CD14-positive monocyte (primary cell): ENCODE measurements around the gene FANCC. TPM values are rescaled to one million over a fixed set of nuclear protein-coding genes. Genes with fewer than 3 reads are reported as not detected.

ENCODE experiments used
- DNase-seq, 3 donors: peaks; one replicate each; pipeline ENCODE4 v3.0.0-alpha.2; 2011 to 2022
- H2AFZ ChIP-seq: 2 replicates; pipeline ENCODE4 v1.6.0; 2012; ENCODE audit warnings: mild to moderate bottlenecking, low read depth, low read length, inconsistent platforms; ENCODE audit not compliant: insufficient read depth, poor library complexity, severe bottlenecking
- H3K27ac ChIP-seq, 2 donors: 1 replicate in 1 of 2; 2 replicates in 1 of 2; pipeline ENCODE4 v1.5.1; 2012 to 2013; ENCODE audit warnings: low read length in 2 of 2, control low read depth in 1 of 2, inconsistent platforms in 1 of 2, low read depth in 1 of 2, mild to moderate bottlenecking in 1 of 2
- H3K27me3 ChIP-seq, 2 donors: one replicate each; pipeline versions ENCODE4 v1.6.0 to v1.6.1; 2011 to 2013; ENCODE audit warnings: low read length in 2 of 2; ENCODE audit not compliant: control insufficient read depth in 2 of 2, insufficient read depth in 2 of 2
- H3K36me3 ChIP-seq, 2 donors: replicated peaks in 1 of 2; 1 replicate in 1 of 2; 2 replicates in 1 of 2; pipeline versions ENCODE4 v1.5.1 to v1.6.1; 2012 to 2013; ENCODE audit warnings: low read length in 2 of 2, control low read depth in 1 of 2, inconsistent platforms in 1 of 2, mild to moderate bottlenecking in 1 of 2; ENCODE audit not compliant: insufficient read depth in 2 of 2, control insufficient read depth in 1 of 2
- H3K4me1 ChIP-seq, 2 donors: 1 replicate in 1 of 2; 2 replicates in 1 of 2; pipeline versions ENCODE4 v1.5.1 to v1.6.1; 2012 to 2013; ENCODE audit warnings: low read length in 2 of 2, control low read depth in 1 of 2, inconsistent platforms in 1 of 2, mild to moderate bottlenecking in 1 of 2, moderate library complexity in 1 of 2; ENCODE audit not compliant: insufficient read depth in 2 of 2, control insufficient read depth in 1 of 2
- H3K4me2 ChIP-seq: replicated peaks from 2 replicates; pipeline ENCODE3; 2012; ENCODE audit warnings: low read length, moderate library complexity, mild to moderate bottlenecking; ENCODE audit not compliant: poor library complexity, severe bottlenecking; ENCODE audit errors: extremely low read depth
- H3K4me3 ChIP-seq, 3 experiments: fragments of 200-600 bp in 1 of 3; sonication (generic) in 1 of 3; replicated peaks in 1 of 3; 1 replicate in 2 of 3; 2 replicates in 1 of 3; pipeline ENCODE4 v1.5.1; 2011 to 2013; ENCODE audit warnings: low read length in 3 of 3, mild to moderate bottlenecking in 3 of 3, control low read depth in 2 of 3, low read depth in 2 of 3, inconsistent platforms in 1 of 3, moderate library complexity in 1 of 3
- H3K79me2 ChIP-seq: 2 replicates; pipeline ENCODE4 v1.6.0; 2012; ENCODE audit warnings: mild to moderate bottlenecking, control low read depth, inconsistent platforms, low read length, moderate library complexity; ENCODE audit not compliant: insufficient read depth
- H3K9ac ChIP-seq: 2 replicates; pipeline ENCODE4 v1.6.0; 2017; ENCODE audit warnings: low read length, mild to moderate bottlenecking; ENCODE audit not compliant: insufficient read depth, poor library complexity, severe bottlenecking
- H3K9me3 ChIP-seq, 2 donors: replicated peaks in 1 of 2; 1 replicate in 1 of 2; 2 replicates in 1 of 2; pipeline versions ENCODE4 v1.5.1 to v1.6.1; 2012 to 2013; ENCODE audit warnings: low read length in 2 of 2, control low read depth in 1 of 2; ENCODE audit not compliant: control insufficient read depth in 1 of 2, insufficient read depth in 1 of 2
- H4K20me1 ChIP-seq: 2 replicates; pipeline ENCODE4 v1.6.0; 2012; ENCODE audit warnings: mild to moderate bottlenecking, low read length, control low read depth, moderate library complexity; ENCODE audit not compliant: insufficient read depth
- H3K27ac Mint-ChIP-seq, 7 donors: one replicate each; pipeline ENCODE4 v1.8.0; 2020; ENCODE audit warnings: mild to moderate bottlenecking in 7 of 7, mixed read lengths in 7 of 7, moderate library complexity in 6 of 7, inconsistent platforms in 2 of 7
- H3K27me3 Mint-ChIP-seq, 3 donors: one replicate each; pipeline ENCODE4 v1.8.0; 2021 to 2022; ENCODE audit warnings: low read depth in 3 of 3, mild to moderate bottlenecking in 3 of 3, mixed read lengths in 3 of 3, moderate library complexity in 3 of 3, inconsistent platforms in 1 of 3
- H3K36me3 Mint-ChIP-seq, 2 donors: one replicate each; pipeline ENCODE4 v1.8.0; 2020; ENCODE audit warnings: mixed read lengths in 2 of 2, inconsistent platforms in 1 of 2, mild to moderate bottlenecking in 1 of 2
- H3K4me1 Mint-ChIP-seq: one replicate; pipeline ENCODE4 v1.8.0; 2020; ENCODE audit warnings: mild to moderate bottlenecking, mixed read lengths
- H3K4me3 Mint-ChIP-seq, 2 donors: one replicate each; pipeline ENCODE4 v1.8.0; 2020; ENCODE audit warnings: mild to moderate bottlenecking in 2 of 2, mixed read lengths in 2 of 2, moderate library complexity in 1 of 2
- H3K9me3 Mint-ChIP-seq, 7 donors: one replicate each; pipeline ENCODE4 v1.8.0; 2020 to 2022; ENCODE audit warnings: mixed read lengths in 7 of 7, mild to moderate bottlenecking in 6 of 7, moderate library complexity in 6 of 7, inconsistent platforms in 2 of 7
- CTCF ChIP-seq: fragments of 200-600 bp; IDR thresholded peaks from one replicate; pipeline ENCODE4 v1.8.0; 2022; ENCODE audit warnings: antibody characterized with exemption, mild to moderate bottlenecking
- WGBS: methylation state at CpG from one replicate; pipeline ENCODE4 v1.1.5; 2013; ENCODE audit warnings: missing lambda C conversion rate; ENCODE audit not compliant: insufficient coverage; 5-methylcytosine and 5-hydroxymethylcytosine counted together
- intact Hi-C, 2 donors: fragments of 100-400 bp; cut with micrococcal nuclease; formaldehyde crosslinking; loops; one replicate each; pipeline versions ENCODE4 v1.15.0 to v1.15.1; 2023
- polyA plus RNA-seq, 3 donors: library from polyadenylated mRNA; depleted of rRNA in 1 of 3; unstranded in 2 of 3; stranded (reverse) in 1 of 3; fragments of 300-500 nt in 2 of 3; fragments of >200 nt in 1 of 3; fragmentation: Illumina TruSeq in 2 of 3; gene quantifications; 1 replicate in 2 of 3; 2 replicates in 1 of 3; pipeline ENCODE4 v1.2.3, GENCODE V29; 2012 to 2021

The FANCC gene
- polyA plus RNA-seq, 3 donors: 1.2 to 2.2 (median 1.5) TPM

GRCh38 chr9:95316274-95316673, 1.2 kb downstream of the FANCC start:
- Histone ChIP-seq H3K4me1 (peaks cover 11 to 14% of the 10 kb centered on the region in 2 donors), H3K4me3 (peak overlapping the region in 2 of 3 experiments; percentile 98 to 99), H3K79me2 (peaks cover 3% of the 10 kb centered on the region), H3K27me3 (peaks cover 0 to 13% of the 10 kb centered on the region in 2 donors), H4K20me1 (no peaks in the 10 kb centered on the region), H3K27ac (no peak overlapping the region), H2AFZ (peak overlapping the region; percentile 99), H3K9ac (no peak overlapping the region), H3K36me3 (no peaks in the 10 kb centered on the region), H3K9me3 (no peaks in the 10 kb centered on the region), H3K4me2 (peak overlapping the region; percentile 88)
- TF ChIP-seq CTCF: no peak
- Mint-ChIP-seq H3K27me3 (peaks cover 12 to 27% (median 20%) of the 10 kb centered on the region in 3 donors), H3K4me3 (peak overlapping the region; percentile 91 to 94), H3K27ac (no peak overlapping the region), H3K4me1 (peaks cover 34% of the 10 kb centered on the region), H3K36me3 (peaks cover 0 to 1% of the 10 kb centered on the region in 2 donors), H3K9me3 (peaks cover 0 to 2% (median 0%) of the 10 kb centered on the region in 7 donors)
- WGBS: 25% methylated on average over 2 of the region's 3 CpGs
- DNase-seq: no peak
- intact Hi-C loops: no loop called here

DNA sequence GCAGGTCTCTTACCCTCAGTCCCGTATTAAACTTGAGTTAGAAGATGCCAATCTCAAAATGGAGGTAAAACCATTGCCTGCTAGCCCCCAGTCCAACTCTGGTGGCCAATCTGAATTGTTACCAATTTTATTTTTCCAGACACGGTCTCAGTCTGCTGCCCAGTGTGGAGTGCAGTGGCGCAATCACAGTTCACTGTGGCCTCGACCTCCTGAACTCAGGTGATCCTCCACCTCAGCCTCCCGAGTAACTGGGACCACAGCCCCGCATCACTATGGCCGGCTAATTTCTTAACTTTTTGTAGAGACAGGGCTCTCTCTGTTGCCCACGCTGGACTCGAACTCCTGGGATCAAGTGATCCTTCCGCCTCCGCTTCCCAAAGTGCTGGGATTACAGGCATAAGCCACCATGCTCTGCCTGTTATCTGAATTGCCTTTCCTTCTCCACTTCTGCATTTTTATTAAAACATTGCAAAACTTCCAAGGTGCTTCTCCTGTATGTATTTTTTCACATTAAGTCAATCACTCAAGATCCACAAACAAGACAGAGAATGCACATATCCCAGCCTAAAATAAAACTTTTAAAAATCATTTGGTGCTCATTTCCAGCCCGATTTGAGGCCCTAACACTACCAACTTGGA, 2.3 kb downstream of the FANCC start:
- peaks cover 3% of the 10 kb centered on the region for H3K79me2 ChIP-seq
- H3K27ac Mint-ChIP-seq: no peak overlapping the region
- no peaks in the 10 kb centered on the region for H3K9me3 ChIP-seq
- no peak overlapping the region for H3K9ac ChIP-seq
- H3K27ac ChIP-seq: no peak overlapping the region
- no peaks in the 10 kb centered on the region for H4K20me1 ChIP-seq
- no peak for TF ChIP-seq CTCF
- no peak overlapping the region for H2AFZ ChIP-seq
- H3K4me2 ChIP-seq: no peak overlapping the region
- peaks cover 11 to 14% of the 10 kb centered on the region in 2 donors for H3K4me1 ChIP-seq
- H3K27me3 Mint-ChIP-seq: peaks cover 12 to 22% (median 20%) of the 10 kb centered on the region in 3 donors
- intact Hi-C loops: no loop called here
- H3K4me3 ChIP-seq: no peak overlapping the region
- H3K36me3 Mint-ChIP-seq: peaks cover 0 to 1% of the 10 kb centered on the region in 2 donors
- H3K36me3 ChIP-seq: no peaks in the 10 kb centered on the region
- 92% methylated on average over 12 of the region's 12 CpGs for whole genome bisulfite sequencing
- peaks cover 0 to 13% of the 10 kb centered on the region in 2 donors for H3K27me3 ChIP-seq
- H3K9me3 Mint-ChIP-seq: peaks cover 0 to 2% (median 0%) of the 10 kb centered on the region in 7 donors
- no peak overlapping the region for H3K4me3 Mint-ChIP-seq
- DNase-seq: no peak
- H3K4me1 Mint-ChIP-seq: peaks cover 34% of the 10 kb centered on the region
